Stomach (tissue), 4 donors: ENCODE measurements around the gene FAM168A.

ENCODE experiments used
- CTCF ChIP-seq, 7 experiments: fragments of 450-650 bp in 4 of 7; fragments of 200-600 bp in 3 of 7; sonication (generic) in 3 of 7; IDR thresholded peaks; one replicate each; pipeline ENCODE4 v1.5.1; 2016 to 2019; ENCODE audit warnings: antibody characterized with exemption in 7 of 7, control low read depth in 2 of 7, mild to moderate bottlenecking in 1 of 7
- POLR2A ChIP-seq, 4 donors: fragments of 450-650 bp; IDR thresholded peaks; one replicate each; pipeline ENCODE4 v1.6.1; 2016; ENCODE audit warnings: antibody characterized with exemption in 4 of 4, control low read depth in 2 of 4, mild to moderate bottlenecking in 1 of 4, moderate library complexity in 1 of 4

GRCh38 chr11:73577496-73577917 lies 20.4 kb downstream of the FAM168A start:
- TF ChIP-seq CTCF (IDR thresholded peaks at IDR 0.05) (no peak), POLR2A (IDR thresholded peaks at IDR 0.05) (no peak)
